Breast epithelium (tissue), 4 donors: ENCODE data around the gene SEMA3F. TPM values are rescaled to one million over a fixed set of nuclear protein-coding genes. Genes with fewer than 3 reads are reported as not detected.

ENCODE experiments used
- DNase-seq, 2 donors: peaks; one replicate each; pipeline ENCODE4 v3.0.0-alpha.2; 2019; ENCODE audit warnings: low spot score in 2 of 2
- H3K27ac ChIP-seq, 2 donors: fragments of 200-600 bp; sonication (generic) in 1 of 2; one replicate each; pipeline ENCODE4 v1.5.1; 2016 to 2019; ENCODE audit warnings: mild to moderate bottlenecking in 1 of 2
- H3K27me3 ChIP-seq, 2 donors: fragments of 200-600 bp; sonication (generic) in 1 of 2; one replicate each; pipeline versions ENCODE4 v1.5.1 to v1.6.0; 2017 to 2019; ENCODE audit warnings: control low read depth in 1 of 2, mild to moderate bottlenecking in 1 of 2
- H3K36me3 ChIP-seq: fragments of 200-600 bp; one replicate; pipeline ENCODE4 v1.5.1; 2019
- H3K4me1 ChIP-seq, 2 donors: fragments of 200-600 bp; sonication (generic); one replicate each; pipeline ENCODE4 v1.5.1; 2016 to 2019; ENCODE audit warnings: control low read depth in 1 of 2
- H3K4me3 ChIP-seq, 3 donors: fragments of 200-600 bp; sonication (generic); 1 replicate in 2 of 3; 2 replicates in 1 of 3; pipeline ENCODE4 v1.5.1; 2016 to 2019; ENCODE audit warnings: mild to moderate bottlenecking in 3 of 3, moderate library complexity in 2 of 3
- H3K9me3 ChIP-seq, 2 donors: fragments of 200-600 bp; sonication (generic) in 1 of 2; one replicate each; pipeline ENCODE4 v1.5.1; 2016 to 2019; ENCODE audit warnings: control low read depth in 1 of 2
- CTCF ChIP-seq, 3 donors: fragments of 450-650 bp; IDR thresholded peaks; one replicate each; pipeline ENCODE4 v1.5.1; 2016 to 2017; ENCODE audit warnings: antibody characterized with exemption in 3 of 3, mild to moderate bottlenecking in 3 of 3, moderate library complexity in 3 of 3
- POLR2A ChIP-seq: fragments of 450-650 bp; IDR thresholded peaks from one replicate; pipeline ENCODE4 v1.6.1; 2016; ENCODE audit warnings: antibody characterized with exemption, mild to moderate bottlenecking, moderate library complexity
- POLR2AphosphoS5 ChIP-seq, 3 donors: sonication (generic); formaldehyde crosslinking; IDR thresholded peaks; one replicate each; pipeline ENCODE4 v1.6.1; 2017; ENCODE audit warnings: antibody characterized with exemption in 3 of 3
- intact Hi-C: fragments of 100-400 bp; cut with DNase I; formaldehyde crosslinking; loops from one replicate; pipeline ENCODE4 v1.15.1; 2023; ENCODE audit warnings: low total_unique reads
- total RNA-seq, 3 donors: library from RNA; depleted of rRNA; stranded (reverse); fragments of >200 nt; gene quantifications; one replicate each; pipeline ENCODE4 v1.1.0, GENCODE V29; 2016

The SEMA3F gene
- total RNA-seq, 3 donors from 2014 or later: 7.7 to 49.8 (median 26.9) TPM

- DNase-seq: no peak
- Histone ChIP-seq H3K36me3 (no peaks in the 10 kb centered on the region), H3K4me3 (no peak overlapping the region), H3K27ac (no peak overlapping the region), H3K27me3 (peaks cover 0 to 23% of the 10 kb centered on the region in 2 donors), H3K4me1 (peaks cover 4% of the 10 kb centered on the region in 2 donors), H3K9me3 (no peaks in the 10 kb centered on the region)
- intact Hi-C loops: no loop called here
- no peak for TF ChIP-seq CTCF (IDR thresholded peaks at IDR 0.05)
- TF ChIP-seq POLR2A: no peak
- TF ChIP-seq POLR2AphosphoS5 (IDR thresholded peaks at IDR 0.05): no peak
These were observed 48.1 kb downstream of the SEMA3F start for GRCh38 chr3:50203113-50203808.

- Histone ChIP-seq H3K4me3 (peak overlapping the region in 2 of 3 donors; percentile 47 to 68), H3K36me3 (no peaks in the 10 kb centered on the region), H3K27ac (no peak overlapping the region), H3K27me3 (peaks cover 0 to 23% of the 10 kb centered on the region in 2 donors), H3K4me1 (peaks cover 4% of the 10 kb centered on the region in 2 donors), H3K9me3 (no peaks in the 10 kb centered on the region)
- DNase-seq: no peak
- TF ChIP-seq POLR2A: no peak
- no peak for TF ChIP-seq POLR2AphosphoS5 (IDR thresholded peaks at IDR 0.05)
- TF ChIP-seq CTCF (IDR thresholded peaks at IDR 0.05): no peak
- intact Hi-C loops: no loop called here
These were observed 49.0 kb downstream of the SEMA3F start for GRCh38 chr3:50203809-50204803.

GRCh38 chr3:50204804-50205412 is 49.8 kb downstream of the SEMA3F start, which contains the start of gene SLC38A3:
SLC38A3 (plus strand) TSS chr3:50205271; CDS start chr3:50214200, 8,929 bp downstream.
- H3K4me1 ChIP-seq: peaks cover 4% of the 10 kb centered on the region in 2 donors
- TF ChIP-seq POLR2A (no peak), CTCF (IDR thresholded peaks at IDR 0.05) (no peak), POLR2AphosphoS5 (IDR thresholded peaks at IDR 0.05) (no peak)
- H3K9me3 ChIP-seq: no peaks in the 10 kb centered on the region
- H3K27me3 ChIP-seq: peaks cover 0 to 23% of the 10 kb centered on the region in 2 donors
- intact Hi-C loops: no loop called here
- H3K36me3 ChIP-seq: no peaks in the 10 kb centered on the region
- no peak within 1 kb of the TSS for H3K27ac ChIP-seq
- peak within 1 kb of the TSS; percentile 27 to 68 (median 47) for H3K4me3 ChIP-seq
- no peak for DNase-seq

GRCh38 chr3:50205413-50206276 is 50.5 kb downstream of the SEMA3F start:
- TF ChIP-seq POLR2AphosphoS5 (IDR thresholded peaks at IDR 0.05) (no peak), POLR2A (no peak), CTCF (IDR thresholded peaks at IDR 0.05) (no peak)
- no peak overlapping the region for H3K27ac ChIP-seq
- intact Hi-C loops: no loop called here
- H3K36me3 ChIP-seq: no peaks in the 10 kb centered on the region
- H3K4me1 ChIP-seq: peaks cover 4% of the 10 kb centered on the region in 2 donors
- peak overlapping the region; percentile 27 to 68 (median 47) for H3K4me3 ChIP-seq
- DNase-seq: peak in 1 of 2 donors; percentile 36
- no peaks in the 10 kb centered on the region for H3K9me3 ChIP-seq
- H3K27me3 ChIP-seq: peaks cover 0 to 23% of the 10 kb centered on the region in 2 donors
